ENCODE data around the gene SLC27A1.

The SLC27A1 gene
- total RNA-seq: 8.8 to 21.4 (median 12.6) reads per million in 4 experiments

DNA sequence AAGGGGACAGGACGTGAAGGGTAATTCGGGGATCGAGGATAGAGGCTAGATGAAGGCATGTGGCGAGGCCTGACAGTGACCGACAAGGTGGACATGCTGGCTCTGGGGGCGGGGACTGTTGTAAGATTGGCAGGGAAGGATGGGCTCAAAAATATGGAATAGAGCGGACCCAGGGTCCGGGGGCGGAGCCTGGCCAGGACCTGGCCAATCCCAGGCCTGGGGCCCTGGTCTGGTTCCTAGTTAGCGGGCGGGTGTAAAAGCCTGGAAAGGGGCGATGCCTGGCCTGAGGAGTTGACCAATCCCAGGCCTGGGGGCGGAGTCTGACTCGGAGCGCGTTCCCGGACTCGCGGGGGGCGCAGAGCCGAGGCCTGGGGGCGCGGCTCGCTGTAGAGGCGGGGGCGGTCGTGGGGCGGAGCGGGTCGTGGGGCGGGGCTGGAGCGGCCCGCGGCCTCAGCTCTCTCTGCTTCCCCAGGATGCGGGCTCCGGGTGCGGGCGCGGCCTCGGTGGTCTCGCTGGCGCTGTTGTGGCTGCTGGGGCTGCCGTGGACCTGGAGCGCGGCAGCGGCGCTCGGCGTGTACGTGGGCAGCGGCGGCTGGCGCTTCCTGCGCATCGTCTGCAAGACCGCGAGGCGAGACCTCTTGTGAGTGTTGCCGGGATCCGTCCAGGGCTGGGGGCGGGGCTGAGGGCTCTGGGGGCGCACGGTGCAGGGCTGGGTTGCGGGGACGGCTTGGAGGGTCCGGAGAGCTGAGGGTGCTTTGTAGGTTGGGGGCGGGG, at the start of gene SLC27A1:
Gene SLC27A1, plus strand, starts transcription at position 457 of the 774 bp plus-strand sequence. Its CDS starts 17 bp downstream, at position 474.
- peak; percentile 91 for DNase-seq

DNA sequence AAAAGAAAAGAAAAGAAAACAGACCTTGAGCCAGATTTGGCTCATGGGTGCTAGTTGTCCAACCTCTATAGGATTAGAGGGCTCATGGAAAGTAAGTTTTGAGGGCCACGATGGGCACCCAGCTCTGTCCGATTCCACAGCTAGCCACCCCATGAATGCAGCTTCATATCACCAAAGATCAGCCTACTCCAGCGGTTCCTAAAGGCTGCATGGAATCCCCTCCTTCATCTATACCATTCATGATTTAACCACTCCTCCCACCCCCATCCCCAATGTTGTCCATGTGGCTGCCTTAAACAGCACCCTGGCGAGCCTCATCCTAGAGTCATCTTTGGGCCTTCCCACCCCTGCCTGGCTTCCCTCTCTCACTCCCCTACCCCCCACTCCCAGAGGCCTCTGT, 48.4 kb upstream of the SLC27A1 start:
- no peak for DNase-seq

DNA sequence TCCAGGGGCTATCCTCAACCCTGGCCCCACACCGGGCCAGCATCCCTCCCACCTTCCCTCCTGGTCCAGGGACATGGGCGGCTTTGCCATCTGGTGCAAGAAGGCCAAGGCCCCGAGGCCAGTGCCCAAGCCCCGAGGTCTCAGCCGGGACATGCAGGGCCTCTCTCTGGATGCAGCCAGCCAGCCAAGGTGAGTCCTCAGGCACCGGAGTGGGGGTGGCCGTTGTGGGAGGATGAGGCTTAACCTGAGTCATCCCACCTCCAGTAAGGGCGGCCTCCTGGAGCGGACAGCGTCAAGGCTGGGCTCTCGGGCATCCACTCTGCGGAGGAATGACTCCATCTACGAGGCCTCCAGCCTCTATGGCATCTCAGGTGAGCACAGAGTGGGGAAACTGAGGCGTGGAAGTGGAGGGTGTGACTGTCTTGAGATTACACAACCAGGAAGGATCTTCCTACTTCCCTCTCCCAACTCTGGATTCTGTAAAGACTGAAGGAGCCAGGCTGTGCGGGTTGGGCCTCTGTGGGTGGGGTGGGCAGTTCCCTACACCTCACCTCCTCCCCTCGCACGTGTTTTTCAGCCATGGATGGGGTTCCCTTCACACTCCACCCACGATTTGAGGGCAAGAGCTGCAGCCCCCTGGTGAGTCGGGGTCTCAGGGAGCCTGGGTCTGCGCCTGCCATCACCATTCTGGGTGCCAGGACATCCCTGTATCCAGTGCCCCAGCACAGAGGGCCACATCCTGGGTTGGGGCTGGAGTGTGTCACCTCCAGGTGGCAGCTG, 46.7 kb upstream of the SLC27A1 start:
- DNase-seq: no peak

DNA sequence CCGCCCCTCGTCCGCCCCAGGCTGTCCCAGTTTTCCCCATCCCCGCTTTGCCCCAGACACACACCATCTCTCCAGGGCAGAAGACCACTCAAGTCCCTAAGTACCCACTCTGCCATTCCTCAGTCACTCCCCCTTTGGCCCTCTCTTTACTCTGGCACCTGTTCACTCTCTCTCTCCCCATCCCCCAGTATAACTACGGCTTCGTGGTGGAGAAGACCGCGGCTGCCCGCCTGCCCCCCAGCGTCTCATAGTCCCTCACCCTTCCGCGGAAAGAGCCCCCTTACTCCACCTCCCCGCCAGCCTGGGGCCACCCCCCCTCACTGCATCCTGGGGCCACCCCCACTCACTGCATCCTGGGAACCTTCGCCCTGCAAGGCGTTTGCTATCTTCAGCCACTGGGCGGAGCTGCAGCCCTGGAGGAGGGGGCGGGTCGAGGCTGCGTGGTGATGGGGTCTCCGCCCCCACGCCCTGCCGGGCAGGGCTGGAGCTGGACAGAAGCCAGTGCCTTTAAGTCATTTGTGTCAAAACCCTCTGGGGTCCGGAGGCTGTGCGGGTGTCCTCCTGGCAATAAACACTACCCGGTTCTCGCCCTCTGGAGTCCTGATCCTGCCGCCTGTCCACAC, 45.5 kb upstream of the SLC27A1 start:
- peak; percentile 25 for DNase-seq

DNA sequence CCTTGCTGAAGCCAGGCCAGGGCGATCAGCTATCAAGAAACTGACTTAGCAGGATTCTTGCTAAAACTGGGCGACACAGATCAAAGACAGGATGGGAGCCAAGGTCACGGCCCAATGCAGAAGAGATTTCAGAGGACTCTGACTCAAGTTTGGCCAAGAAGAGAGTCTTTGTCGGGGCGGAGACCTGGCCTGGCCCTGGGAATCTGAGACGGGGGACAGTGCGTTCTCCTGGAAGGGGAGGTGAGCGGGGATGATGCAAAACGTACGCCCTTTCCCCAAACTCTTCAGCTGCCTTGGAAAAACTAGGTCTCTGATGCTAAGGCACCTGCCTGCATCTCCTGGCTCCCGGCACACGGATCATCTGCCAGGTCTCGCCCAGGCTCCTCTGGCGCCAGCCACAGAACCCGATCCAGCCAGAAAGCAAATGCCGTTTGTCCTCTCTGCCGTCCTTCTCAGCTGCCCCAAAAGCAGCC, 40.6 kb upstream of the SLC27A1 start:
- DNase-seq: no peak

DNA sequence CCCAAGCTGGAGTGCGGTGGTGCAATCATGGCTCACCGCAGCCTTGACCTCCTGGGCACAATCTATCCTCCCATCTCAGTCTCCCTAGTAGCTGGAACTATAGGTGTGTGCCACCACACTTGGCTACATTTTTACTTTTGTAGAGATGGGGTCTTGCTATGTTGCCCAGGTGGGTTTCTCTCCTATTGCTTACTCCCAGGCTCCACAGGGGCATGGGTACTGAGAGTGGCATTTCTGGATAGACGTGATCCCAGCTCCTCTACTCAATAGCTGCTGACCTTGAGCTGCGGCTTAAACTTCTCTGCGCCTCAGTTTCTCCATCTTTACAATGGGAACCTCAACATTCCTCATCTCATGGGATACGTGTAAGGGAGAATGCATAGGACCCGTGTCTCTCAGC, 38.9 kb upstream of the SLC27A1 start:
- no peak for DNase-seq

DNA sequence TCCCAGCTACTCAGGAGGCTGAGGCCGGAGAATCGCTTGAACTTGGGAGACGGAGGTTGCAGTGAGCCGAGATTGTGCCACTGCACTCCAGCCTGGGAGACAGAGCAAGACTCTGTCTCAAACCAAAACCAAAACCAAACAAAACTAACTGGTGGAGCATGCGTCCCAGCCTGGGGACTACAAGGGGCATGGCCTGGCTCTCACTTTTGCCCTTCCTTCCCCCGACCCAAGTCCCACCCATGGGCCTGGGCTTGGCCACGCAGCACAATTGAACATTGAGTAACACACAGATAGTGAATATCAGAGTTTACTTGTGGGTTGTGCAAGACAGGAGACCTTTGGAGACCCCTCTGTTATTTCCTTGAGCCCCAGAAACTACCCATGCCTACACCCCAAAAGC, 35.1 kb upstream of the SLC27A1 start:
- DNase-seq: no peak

DNA sequence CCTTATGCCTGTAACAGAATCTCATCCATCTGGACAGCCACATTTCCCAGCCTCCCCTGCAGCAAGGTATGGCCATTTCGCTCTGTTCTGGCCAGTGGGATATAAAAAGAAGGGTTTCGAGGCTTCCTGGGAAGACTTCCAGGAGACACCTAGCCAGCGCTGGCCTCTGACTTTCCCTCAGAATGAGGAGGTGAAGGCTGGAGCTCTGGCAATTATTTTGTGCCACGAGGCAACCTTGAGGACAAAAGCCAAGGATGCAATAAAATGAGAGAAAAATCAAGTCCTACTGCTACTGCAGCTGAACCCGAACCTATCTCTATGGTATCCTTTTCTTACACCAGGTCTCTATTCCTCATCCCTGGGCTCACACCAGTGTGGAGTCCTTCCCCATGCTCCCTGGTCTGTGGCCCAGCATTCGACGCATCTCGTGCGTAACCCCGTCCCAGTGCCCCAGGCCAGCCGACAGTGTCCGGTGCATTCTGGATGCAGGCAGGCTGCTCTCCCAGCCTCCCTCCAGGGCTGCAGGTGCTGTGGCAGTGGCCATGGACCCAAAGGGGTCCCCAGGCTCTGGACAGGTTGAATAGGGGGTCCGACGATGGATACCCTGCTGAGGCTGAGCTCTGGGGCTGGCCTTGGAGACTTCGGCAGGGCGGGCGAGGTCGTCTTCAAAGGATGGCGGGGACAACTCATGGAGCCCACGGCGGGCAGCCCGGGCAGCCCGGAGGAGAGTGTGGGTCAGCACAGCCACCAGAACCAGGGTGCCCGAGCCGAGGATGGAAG, 34.0 kb upstream of the SLC27A1 start:
- no peak for DNase-seq

DNA sequence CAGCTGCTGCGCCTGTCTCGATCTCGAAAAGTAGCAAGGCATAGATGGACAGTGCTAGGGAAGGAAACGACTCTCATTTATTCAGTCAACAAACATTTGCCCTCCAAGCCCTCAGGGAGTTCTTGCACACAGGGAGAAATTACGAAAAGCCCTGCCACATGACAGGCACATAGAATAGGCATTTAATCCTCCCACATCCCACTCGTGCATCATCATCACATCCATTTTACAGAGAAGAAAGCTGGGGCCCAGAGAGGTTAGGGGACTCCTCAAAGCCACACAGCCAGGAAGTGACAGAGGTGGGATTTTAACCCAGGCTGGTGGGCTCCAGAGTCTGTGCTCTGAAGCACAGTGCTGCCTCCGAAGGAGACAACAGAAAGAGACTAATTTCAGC, 33.5 kb upstream of the SLC27A1 start:
- DNase-seq: no peak

DNA sequence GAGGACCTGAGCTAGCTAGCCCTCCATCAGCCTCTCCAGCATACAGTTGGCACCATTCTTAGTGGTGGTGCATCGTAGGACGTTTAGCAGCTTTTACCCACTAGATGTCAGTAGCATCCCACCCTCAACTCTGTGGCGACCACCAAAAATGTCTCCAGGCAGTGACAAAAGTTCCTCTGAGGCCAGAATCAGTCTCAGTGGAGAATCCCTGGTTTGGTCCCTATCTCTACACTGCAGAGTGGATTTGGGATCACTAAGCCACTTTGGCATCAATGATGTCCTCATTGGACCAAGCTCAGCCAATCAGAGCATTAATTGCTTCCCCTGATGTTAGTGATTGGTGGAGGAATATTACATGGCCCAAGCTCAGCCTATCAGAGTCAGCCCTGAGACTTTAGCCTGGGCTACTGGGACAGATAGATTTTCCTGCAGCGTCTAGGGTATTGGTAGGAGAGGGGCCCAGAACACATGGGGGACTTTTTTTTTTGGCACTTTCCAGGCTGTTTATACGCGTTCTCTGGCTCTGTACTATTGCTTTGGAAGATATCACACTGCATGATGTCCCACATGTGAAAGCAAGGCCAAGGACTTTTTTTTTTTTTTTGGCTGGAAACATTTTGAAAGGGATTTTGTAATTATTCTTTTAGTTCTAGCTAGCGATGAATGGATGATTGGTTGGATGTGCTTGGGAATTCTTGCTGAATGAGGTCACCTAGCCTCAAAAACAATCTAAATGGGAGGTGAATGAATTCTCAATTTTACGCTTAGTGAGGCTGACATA, 28.9 kb upstream of the SLC27A1 start:
- no peak for DNase-seq

DNA sequence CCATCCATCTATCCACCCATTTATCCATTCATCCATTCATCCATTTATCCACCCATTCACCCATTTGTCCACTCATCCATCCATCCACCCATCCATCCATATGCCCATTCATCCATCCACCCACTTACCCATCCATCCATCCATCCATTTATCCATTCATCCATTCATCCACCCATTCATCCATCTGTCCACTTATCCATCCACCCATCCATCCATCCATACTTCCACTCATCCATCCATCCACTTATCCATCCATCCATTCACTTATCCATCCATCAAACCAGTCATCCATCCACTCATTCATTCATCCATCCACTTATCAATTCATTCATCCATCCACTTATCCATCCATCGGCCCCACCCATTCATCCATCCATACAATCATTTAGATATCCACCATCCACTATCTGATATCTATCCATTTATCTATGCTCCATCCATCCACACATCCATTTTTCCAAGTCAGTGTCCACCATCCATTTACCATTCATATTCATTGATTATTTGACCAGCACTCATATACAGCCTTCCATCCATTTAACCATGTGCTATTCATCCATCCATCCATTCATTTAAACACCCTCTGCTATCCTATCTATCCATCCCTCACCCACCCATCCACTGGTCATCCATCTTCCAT, 24.7 kb upstream of the SLC27A1 start:
- DNase-seq: no peak

DNA sequence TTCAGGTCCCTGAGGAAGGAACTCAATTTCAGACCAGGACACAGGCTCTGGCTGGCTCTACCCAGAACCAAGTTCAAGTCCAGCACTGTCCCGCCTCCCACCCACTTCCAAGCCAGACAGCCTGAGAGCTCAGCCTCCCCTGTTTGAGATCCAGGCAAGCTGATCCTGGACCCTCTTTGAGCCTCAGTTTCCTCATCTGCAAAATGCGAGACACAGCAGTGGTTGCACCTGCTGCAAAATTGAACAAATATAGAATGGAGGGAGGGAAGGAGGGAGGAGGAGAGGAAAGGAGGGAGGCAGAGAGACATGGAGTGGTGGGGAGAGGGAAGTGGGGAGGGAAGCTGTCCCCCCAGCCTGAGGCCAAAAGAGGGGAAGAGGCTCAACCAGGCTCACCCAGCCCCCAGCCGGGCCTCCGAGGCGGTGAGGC, 22.6 kb upstream of the SLC27A1 start:
- no peak for DNase-seq

DNA sequence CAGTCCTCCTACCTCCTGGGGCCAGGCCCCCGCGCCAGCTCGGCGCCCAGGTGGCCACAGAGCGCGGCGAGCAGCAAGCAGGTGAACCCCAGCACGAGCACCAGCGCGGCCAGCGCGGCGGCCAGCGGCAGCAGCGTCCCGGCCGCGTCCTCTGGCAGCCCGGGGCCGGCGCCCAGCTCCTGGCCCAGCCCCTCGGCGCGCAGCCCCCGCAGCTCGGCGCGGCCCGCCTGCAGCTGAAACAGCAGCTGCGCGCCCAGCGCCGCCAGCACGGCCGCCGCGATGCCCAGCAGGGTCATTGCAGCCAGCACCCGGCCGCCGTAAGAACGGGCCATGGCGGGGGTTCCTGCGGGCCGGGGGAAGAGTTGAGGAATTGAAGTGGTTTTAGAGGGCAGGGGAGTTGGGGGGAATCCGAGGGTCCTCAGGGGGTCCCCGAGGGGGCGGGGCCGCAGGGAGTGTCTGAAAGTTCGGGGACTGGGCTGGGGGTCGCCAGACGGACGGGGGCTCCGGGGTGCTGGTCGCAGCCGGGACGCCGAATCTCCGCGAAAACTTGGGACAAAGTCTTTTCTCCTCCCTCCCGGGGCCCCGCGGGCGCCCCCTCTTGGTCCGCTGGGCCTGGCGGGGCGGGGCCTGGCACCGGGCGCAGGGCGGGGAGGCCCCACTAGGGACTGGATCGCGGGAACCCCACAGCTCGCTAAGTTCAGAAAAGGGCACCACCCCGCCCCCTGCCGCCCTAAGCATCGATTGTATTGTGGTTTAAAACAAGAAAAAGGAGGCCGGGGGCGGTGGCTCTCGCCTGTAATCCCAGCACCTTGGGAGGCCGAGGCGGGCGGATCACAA, 22.0 kb upstream of the SLC27A1 start, which contains the start of gene TMEM221:
Gene TMEM221, minus strand, starts transcription at position 538 of the 837 bp plus-strand sequence. Its CDS starts 206 bp downstream, at position 332.
- DNase-seq: peak; percentile 49

DNA sequence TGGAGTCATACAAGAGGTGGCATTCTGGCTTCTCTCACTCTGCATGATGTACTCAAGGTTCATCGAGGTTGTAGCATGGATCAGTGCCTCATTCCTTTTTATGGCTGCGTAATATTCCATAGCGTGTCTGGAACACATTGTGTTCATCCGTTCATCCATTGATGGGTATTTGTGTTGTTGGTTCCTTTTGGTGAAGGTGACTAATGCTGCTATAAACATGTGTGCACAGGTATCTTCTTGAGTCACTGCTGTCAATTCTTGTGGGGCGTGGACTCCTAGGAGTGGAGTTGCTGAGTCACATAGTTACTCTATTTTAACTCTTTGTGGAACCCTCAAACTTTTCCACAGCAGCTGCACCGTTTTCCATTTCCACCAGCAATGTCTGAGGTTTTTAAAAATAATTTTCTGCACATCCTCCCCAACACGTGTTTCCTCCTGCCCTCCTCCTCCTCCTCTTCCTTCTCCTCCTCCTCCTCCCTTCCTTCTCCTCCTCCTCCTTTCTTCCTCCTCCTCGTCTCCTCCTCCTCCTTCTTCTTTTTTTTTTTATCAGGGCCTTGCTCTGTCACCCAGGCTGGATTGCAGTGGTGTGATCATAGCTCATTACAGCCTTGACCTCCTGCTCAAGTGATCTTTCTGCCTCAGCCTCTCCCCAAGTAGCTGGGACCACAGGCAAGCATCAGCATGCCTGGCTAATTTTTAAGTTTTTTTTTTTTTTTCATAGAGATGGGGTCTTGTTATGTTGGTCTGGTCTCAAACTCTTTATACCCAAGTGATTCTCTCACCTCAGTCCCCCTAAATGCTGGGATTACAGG, 19.9 kb upstream of the SLC27A1 start:
- no peak for DNase-seq

DNA sequence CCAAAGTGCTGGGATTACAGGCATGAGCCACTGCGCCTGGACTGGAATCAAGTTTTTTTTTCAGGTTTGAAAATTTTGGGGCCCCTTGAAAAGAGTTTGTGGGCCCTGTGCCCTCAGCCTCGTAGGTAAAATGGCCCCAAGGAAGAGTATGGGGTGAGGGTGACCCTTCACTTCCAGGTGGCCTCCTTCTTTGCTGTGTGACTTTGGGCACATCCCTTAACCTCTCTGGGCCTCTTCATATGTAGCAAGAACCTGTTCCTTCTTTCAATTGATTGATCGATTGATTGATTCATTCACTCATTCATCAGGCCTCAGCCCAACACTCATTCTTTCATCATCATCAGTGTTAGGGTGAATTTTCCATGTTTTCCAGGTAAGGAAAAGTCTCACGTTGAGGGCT, 18.5 kb upstream of the SLC27A1 start:
- DNase-seq: no peak

DNA sequence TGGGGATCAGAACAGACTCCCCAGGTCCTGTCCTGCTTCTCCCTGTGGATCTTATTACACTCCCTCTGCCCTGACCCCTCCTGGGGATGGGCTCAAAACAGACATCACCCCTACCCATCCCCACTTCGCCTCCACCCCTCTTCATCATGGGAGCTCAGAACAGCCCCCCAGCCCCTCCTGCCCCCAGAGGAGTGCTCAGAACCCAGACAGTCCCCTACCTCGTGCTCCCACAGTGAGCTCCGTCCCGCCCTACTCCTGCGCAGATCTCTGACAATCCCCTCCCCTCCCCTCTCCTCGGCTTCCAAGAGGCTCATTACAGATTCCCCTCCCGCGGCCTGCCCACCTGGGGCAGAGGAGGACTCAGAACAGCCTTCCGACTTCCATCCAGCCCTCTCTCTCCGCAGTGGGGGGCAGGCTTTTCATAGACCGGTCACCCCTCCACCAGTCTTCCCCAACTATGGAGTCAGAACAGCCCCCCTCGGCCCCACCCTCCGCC, 15.7 kb upstream of the SLC27A1 start:
- no peak for DNase-seq

DNA sequence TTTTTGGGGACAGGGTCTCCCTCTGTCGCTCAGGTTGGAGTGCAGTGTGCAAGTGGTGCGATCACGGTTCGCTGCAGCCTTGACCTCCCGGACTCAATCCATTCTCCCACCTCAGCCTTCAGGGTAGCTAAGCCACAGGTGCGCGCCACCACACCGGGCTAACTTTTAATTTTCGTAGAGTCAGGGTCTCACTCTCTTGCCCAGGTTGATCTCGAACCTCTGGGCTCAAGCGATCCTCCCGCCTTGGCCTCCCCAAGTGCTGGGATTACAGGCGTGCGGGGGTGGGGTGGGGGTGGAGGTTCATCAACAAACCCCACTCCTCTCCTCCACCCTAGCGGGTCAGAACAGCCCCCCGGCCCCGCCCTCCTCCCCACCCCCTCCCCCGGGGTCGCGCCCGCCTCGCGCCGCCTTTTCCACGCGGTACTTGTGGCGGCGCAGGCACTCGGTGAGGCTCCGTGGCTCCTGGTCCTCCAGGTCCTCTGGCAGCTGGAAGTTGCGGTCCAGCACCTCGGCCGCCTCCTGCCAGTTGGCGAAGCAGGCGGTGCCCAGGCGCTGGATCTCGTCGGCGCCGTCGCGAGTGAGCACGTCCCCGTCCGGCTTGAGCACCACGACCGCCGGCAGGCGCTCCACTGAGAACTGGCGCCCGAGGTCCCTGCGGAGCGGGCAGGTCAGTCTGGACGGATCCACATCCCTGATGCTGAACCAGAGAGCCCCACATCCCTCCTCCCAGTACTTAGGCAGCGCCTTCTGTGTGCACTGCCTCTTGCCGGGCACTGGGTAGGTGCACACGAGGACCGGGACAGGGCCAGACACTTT, 14.8 kb upstream of the SLC27A1 start:
- DNase-seq: no peak

DNA sequence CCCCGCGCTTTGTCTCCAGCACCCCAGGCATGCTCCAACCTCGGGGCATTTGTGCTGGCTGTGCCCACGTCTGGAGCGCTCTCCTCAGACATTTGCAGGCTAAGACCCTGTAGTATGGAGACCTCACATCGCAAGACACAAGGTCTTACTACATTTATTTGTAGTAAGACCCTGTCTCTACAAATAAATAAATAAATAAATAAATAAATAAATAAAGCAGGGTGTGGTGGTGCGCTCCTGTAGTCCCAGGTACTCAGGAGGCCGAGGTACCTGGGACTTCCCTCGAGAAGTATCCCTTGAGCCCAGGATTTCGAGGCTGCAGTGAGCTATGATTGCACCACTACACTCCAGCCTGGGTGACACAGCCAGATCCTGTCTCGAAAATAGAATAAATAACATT, 14.2 kb upstream of the SLC27A1 start:
- no peak for DNase-seq
